GM10248 (cell line): ENCODE results near the gene VSNL1.

Source experiments
- CTCF ChIA-PET: fragments of 300-600 bp; sonication (Branson Sonifier 250); formaldehyde crosslinking; extraction: SDS; loops from one replicate; lab custom pipeline; 2021; ENCODE audit warnings: antibody characterized with exemption; lab: Yijun Ruan, JAX
- POLR2A ChIA-PET: fragments of 350-650 bp; sonication (Branson Sonifier 250); formaldehyde crosslinking; extraction: SDS; loops from one replicate; lab custom pipeline; 2020; ENCODE audit warnings: antibody characterized with exemption; lab: Yijun Ruan, JAX
- DNase-seq: peaks from one replicate; pipeline ENCODE4 v3.0.0; 2012; ENCODE audit errors: extremely low spot score
- CTCF ChIP-seq: IDR thresholded peaks from 2 replicates; pipeline ENCODE4 v1.5.1; 2012; ENCODE audit warnings: mild to moderate bottlenecking, low read depth; ENCODE audit errors: extremely low read depth, missing control alignments, control extremely low read depth

The VSNL1 gene

GRCh38 chr2:17615147-17615546 is 74.7 kb downstream of the VSNL1 start:
- DNase-seq: no peak
- POLR2A ChIA-PET: no interaction called here
- TF ChIP-seq CTCF: no peak
- CTCF ChIA-PET: interaction anchor here (1.0 to 3.2 kb wide), 4 partner anchors 13 to 56 kb away, joined by 3 to 14 read pairs (median 6); no protein-coding TSS in a partner anchor

DNA sequence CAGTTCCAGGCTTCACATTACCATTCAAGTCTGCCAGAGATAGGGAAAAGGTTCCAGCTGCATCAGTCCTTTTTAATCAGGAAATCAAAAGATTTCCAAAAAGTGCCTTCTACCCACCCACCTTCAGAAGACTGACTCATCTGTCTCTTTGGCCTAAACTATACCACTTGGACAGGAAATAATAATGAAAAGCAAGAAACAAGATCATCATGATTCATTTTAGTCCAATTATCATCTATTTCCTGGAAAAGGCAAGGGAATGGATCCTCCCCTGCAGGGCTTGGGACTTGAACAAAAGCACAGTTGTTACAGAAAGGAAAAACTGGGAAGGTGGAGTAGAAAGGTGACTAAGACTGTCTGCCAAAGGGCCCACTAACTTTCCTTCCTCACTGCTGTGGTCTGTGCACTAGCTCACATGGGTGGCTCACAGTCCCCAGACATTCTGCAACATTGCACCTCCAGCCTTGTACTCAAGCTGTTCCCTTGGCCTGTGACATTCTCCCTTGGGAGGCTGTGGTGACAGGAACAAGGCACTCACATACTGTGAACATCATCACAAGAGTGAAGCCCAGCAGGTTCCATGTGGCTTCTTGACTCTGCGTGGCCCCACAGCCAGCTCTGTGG is 75.3 kb downstream of the VSNL1 start:
- ChIA-PET POLR2A (no interaction called here), CTCF (interaction anchor here (1.2 to 3.2 kb wide), 5 partner anchors 8 to 306 kb away, joined by 3 to 14 read pairs (median 6); no protein-coding TSS in a partner anchor)
- DNase-seq: no peak
- no peak for TF ChIP-seq CTCF

DNA sequence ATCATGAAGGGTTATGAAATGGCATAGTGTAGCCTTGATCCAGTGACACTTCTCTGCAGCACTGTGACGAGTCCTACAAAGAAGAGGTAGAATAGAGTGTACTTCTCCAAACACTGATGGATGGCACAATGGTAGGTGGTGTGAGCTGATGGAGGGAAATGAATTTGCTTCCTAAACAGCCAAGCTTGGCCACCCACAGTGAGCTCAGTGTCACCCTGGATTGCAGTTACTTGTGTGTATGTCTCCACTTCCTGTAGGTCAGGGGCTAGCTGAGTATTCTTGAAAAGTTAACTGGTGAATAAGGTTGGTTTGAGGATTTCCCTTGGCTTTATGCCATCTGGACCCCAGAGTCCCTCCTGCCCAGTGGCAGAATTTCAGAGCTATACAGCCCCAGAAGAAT is 75.9 kb downstream of the VSNL1 start:
- DNase-seq: no peak
- no peak for TF ChIP-seq CTCF
- CTCF ChIA-PET: interaction anchor here (1.2 to 3.2 kb wide), 5 partner anchors 8 to 306 kb away, joined by 3 to 14 read pairs (median 6); no protein-coding TSS in a partner anchor
- POLR2A ChIA-PET: no interaction called here

DNA sequence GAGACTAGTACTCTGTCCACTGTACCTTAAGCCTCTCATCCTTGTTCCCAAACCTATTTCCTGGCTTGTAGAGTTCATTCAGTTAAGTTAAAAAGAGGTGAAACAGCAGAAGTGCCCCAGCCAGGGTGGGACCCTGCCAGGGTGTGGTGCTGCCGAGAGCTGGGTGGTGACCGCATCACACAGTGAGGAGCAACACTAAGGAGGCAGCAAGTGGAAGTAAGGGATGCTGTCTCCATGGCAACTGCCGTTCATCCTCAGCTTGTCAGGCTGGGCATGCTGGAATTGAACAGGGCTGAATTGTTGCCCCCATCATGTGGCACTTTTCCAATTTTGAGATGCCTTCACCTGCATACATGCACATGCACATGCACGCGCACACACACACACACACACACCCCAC is 77.0 kb downstream of the VSNL1 start:
- no peak for TF ChIP-seq CTCF
- ChIA-PET POLR2A (no interaction called here), CTCF (interaction anchor here (1.4 to 3.2 kb wide), 3 partner anchors 9 to 307 kb away, joined by 3 to 14 read pairs (median 6); no protein-coding TSS in a partner anchor)
- DNase-seq: no peak

- ChIA-PET POLR2A (no interaction called here), CTCF (interaction anchor here (2.1 kb wide), 1 partner anchor 10 kb away, joined by 6 read pairs; no protein-coding TSS in a partner anchor)
- no peak for DNase-seq
- TF ChIP-seq CTCF: no peak
Measured at GRCh38 chr2:17617955-17618354, 77.5 kb downstream of the VSNL1 start.

DNA sequence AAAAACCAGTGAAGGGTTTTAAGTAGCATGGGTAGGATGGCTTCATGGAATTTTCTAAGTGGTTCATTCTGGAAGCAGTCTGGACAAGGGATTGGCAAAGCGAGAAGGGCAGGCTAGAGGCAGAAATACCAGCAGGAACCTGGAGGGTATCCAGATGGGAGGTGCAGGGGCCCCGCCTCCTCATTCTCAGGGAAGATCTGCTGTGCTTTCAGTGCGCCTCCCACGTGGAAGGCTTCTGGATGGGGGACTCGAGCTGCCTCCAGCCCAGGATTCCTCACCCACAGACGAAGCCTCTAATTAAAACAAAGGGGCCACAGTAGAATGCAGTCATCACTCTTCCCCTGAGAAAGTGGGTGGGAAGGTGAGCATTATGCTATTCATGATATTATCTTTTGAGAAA is 79.8 kb downstream of the VSNL1 start:
- no peak for TF ChIP-seq CTCF
- ChIA-PET CTCF (no interaction called here), POLR2A (no interaction called here)
- no peak for DNase-seq

DNA sequence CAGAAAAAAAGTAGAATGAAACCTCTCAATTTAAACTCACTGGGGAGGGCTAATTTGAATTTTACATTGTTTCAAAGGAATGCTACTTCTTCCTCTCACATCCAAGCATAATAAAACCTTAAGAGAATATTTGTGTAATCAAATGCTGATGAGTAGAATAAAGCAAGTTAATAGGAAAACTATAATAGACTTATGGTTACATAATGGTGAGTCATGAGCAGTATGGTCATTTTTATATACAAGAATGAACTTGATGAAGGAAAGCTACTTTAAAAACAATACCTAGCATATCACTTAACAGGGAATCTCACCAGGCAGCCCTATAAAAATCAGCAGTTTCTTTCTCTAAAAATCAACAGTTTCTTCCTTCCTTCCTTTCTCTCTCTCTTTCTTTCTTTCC is 80.3 kb downstream of the VSNL1 start:
- CTCF ChIA-PET: interaction anchor here (1.6 kb wide), 1 partner anchor 13 kb away, joined by 3 read pairs; no protein-coding TSS in a partner anchor
- POLR2A ChIA-PET: no interaction called here

More for the DNA sequence above, 80.3 kb downstream of the VSNL1 start:
- no peak for TF ChIP-seq CTCF
- DNase-seq: no peak
